ELF-1 (cell line): ENCODE results near the gene TNFRSF21.
A peak's percentile ranks its signal among the peaks of the same experiment; 100 is the strongest.
"Not testable (repeated sequence)": the region's sequence is repeated elsewhere in the genome, so short reads cannot be mapped to it uniquely, and the experiment has no call there.

Source experiments
- DNase-seq: peaks from one replicate; pipeline ENCODE4 v3.0.0-alpha.2; 2016; ENCODE audit warnings: low read depth, low spot score

The TNFRSF21 gene

GRCh38 chr6:47252633-47253032 lies 57.1 kb downstream of the TNFRSF21 start:
- no peak for DNase-seq

- no peak for DNase-seq
Measured at GRCh38 chr6:47251396-47251795, 58.3 kb downstream of the TNFRSF21 start.

GRCh38 chr6:47250302-47250701 lies 59.4 kb downstream of the TNFRSF21 start:
- DNase-seq = no peak

GRCh38 chr6:47248446-47248845 lies 61.3 kb downstream of the TNFRSF21 start:
- DNase-seq = no peak

GRCh38 chr6:47247227-47247797 lies 62.4 kb downstream of the TNFRSF21 start:
- no peak for DNase-seq

- DNase-seq = no peak
Measured at GRCh38 chr6:47246551-47246950, 63.2 kb downstream of the TNFRSF21 start.

- DNase-seq = no peak
Measured at GRCh38 chr6:47245745-47246371, 63.8 kb downstream of the TNFRSF21 start.

- peak; percentile 91 for DNase-seq
Measured at GRCh38 chr6:47242483-47243386, 67.0 kb downstream of the TNFRSF21 start.

- no peak for DNase-seq
Measured at GRCh38 chr6:47241742-47242482, 67.8 kb downstream of the TNFRSF21 start.

GRCh38 chr6:47240277-47240890 lies 69.3 kb downstream of the TNFRSF21 start:
- DNase-seq = no peak

GRCh38 chr6:47239546-47239945 lies 70.2 kb downstream of the TNFRSF21 start:
- no peak for DNase-seq

- peak; percentile 26 for DNase-seq
Measured at GRCh38 chr6:47238456-47238995, 71.2 kb downstream of the TNFRSF21 start.

- no peak for DNase-seq
Measured at GRCh38 chr6:47237196-47237595, 72.5 kb downstream of the TNFRSF21 start.

GRCh38 chr6:47235964-47236760 lies 73.5 kb downstream of the TNFRSF21 start:
- no peak for DNase-seq

GRCh38 chr6:47235421-47235820 lies 74.3 kb downstream of the TNFRSF21 start:
- no peak for DNase-seq

- DNase-seq = peak; percentile 34
Measured at GRCh38 chr6:47234266-47234933, 75.3 kb downstream of the TNFRSF21 start.

- no peak for DNase-seq
Measured at GRCh38 chr6:47231151-47231550, 78.6 kb downstream of the TNFRSF21 start.

GRCh38 chr6:47230579-47230978 lies 79.1 kb downstream of the TNFRSF21 start:
- DNase-seq = no peak

GRCh38 chr6:47229255-47229654 lies 80.5 kb downstream of the TNFRSF21 start:
- no peak for DNase-seq

- not testable (repeated sequence) for DNase-seq
Measured at GRCh38 chr6:47228093-47228492, 81.6 kb downstream of the TNFRSF21 start.
